K562 (cell line): ENCODE results near the gene ITPR1. TPM values are rescaled to one million over a fixed set of nuclear protein-coding genes. Genes with fewer than 3 reads are reported as not detected.

Experiments used
- DACH1 ChIP-seq: fragments of 450-650 bp; IDR thresholded peaks from 2 replicates; pipeline ENCODE4 v1.6.1; 2018; ENCODE audit not compliant: partially characterized antibody
- HDAC1 ChIP-seq, 2 experiments: fragments of 450-650 bp; IDR thresholded peaks; 2 replicates each; pipeline ENCODE4 v1.6.1; 2016 to 2017; ENCODE audit warnings: inconsistent platforms in 1 of 2, mild to moderate bottlenecking in 1 of 2, moderate library complexity in 1 of 2
- JUND ChIP-seq, 2 experiments: IDR thresholded peaks; 2 replicates in 1 of 2; 3 replicates in 1 of 2; pipeline ENCODE4 v1.6.1; 2011; ENCODE audit warnings: borderline replicate concordance in 2 of 2, low read depth in 2 of 2, low read length in 2 of 2, improper control_type of control experiment in 1 of 2, missing biosample characterization in 1 of 2, missing genetic modification characterization in 1 of 2, missing genetic modification reagents in 1 of 2
- KDM2B ChIP-seq: fragments of 250-450 bp; sonication (Bioruptor Pico); IDR thresholded peaks from 2 replicates; pipeline ENCODE4 v1.8.0; 2021; ENCODE audit warnings: mild to moderate bottlenecking, moderate library complexity
- MLLT1 ChIP-seq, 2 experiments: fragments of 450-650 bp; IDR thresholded peaks; 2 replicates each; pipeline ENCODE4 v1.6.1; 2016
- RNF2 ChIP-seq: sonication (generic); IDR thresholded peaks from 2 replicates; pipeline ENCODE4 v1.6.1; 2016
- TRIM28 ChIP-seq: fragments of 450-650 bp; IDR thresholded peaks from 2 replicates; pipeline ENCODE4 v1.6.1; 2017
- ZNF253 ChIP-seq: fragments of 250-450 bp; sonication (Bioruptor Pico); conservative IDR thresholded peaks from 2 replicates; pipeline ENCODE4 v1.6.1; 2021; ENCODE audit warnings: mild to moderate bottlenecking
- ZNF436 ChIP-seq: fragments of 250-450, 450-650 bp; sonication (Bioruptor Pico); formaldehyde crosslinking; IDR thresholded peaks from 2 replicates; pipeline ENCODE4 v1.7.0; 2020; ENCODE audit warnings: mild to moderate bottlenecking
- ZNF584 ChIP-seq: fragments of 200-800 bp; sonication (Bioruptor generic); IDR thresholded peaks from 2 replicates; pipeline ENCODE4 v1.6.1; 2016; ENCODE audit warnings: low read depth, mild to moderate bottlenecking, missing genetic modification characterization, missing compliant biosample characterization
- polyA plus RNA-seq, 8 experiments: library from polyadenylated mRNA; depleted of rRNA in 4 of 8; stranded (reverse) in 5 of 8; unstranded in 3 of 8; fragments of >200 nt; fragmentation: Nextera tagmentation in 2 of 8; fragmentation: Illumina TruSeq in 1 of 8; extraction: Ambion mirVana in 2 of 8; extraction: Trizol in 1 of 8; gene quantifications; 2 replicates each; pipeline versions ENCODE4 v1.2.1 to v1.2.3, GENCODE V29; 2011 to 2014; ENCODE audit warnings: inconsistent platforms in 1 of 8, missing spikeins in 1 of 8
- total RNA-seq, 7 experiments: library from RNA; depleted of rRNA in 6 of 7; stranded (reverse); fragments of >200 nt in 6 of 7; fragmentation: Illumina TruSeq in 2 of 7; extraction: Trizol in 2 of 7; gene quantifications; 2 replicates each; pipeline versions ENCODE4 v1.2.1 to v1.2.3, GENCODE V29; 2011 to 2021; ENCODE audit warnings: low replicate concordance in 1 of 7
- TF ChIP-seq, protein P1 (sequence below): sonication (generic); formaldehyde crosslinking; IDR thresholded peaks from 2 replicates; pipeline ENCODE4 v1.8.1; 2023; ENCODE audit warnings: missing genetic modification reagents, mild to moderate bottlenecking, borderline replicate concordance
- TF ChIP-seq, protein P2 (sequence below), 3 experiments: IDR thresholded peaks in 2 of 3; conservative IDR thresholded peaks in 1 of 3; 2 replicates each; pipeline ENCODE4 v1.5.1; 2011 to 2012; ENCODE audit warnings: low read length in 3 of 3, mild to moderate bottlenecking in 3 of 3, control low read depth in 2 of 3, improper control_type of control experiment in 1 of 3, inconsistent platforms in 1 of 3, low read depth in 1 of 3, mixed read lengths in 1 of 3, moderate library complexity in 1 of 3; ENCODE audit not compliant: insufficient read depth in 2 of 3
- TF ChIP-seq, protein P3 (sequence below): sonication (generic); formaldehyde crosslinking; IDR thresholded peaks from 2 replicates; pipeline ENCODE4 v1.9.0; 2022; ENCODE audit warnings: mild to moderate bottlenecking, missing genetic modification reagents
- TF ChIP-seq, protein P4 (sequence below): IDR thresholded peaks from 2 replicates; pipeline ENCODE4 v1.6.1; 2011; ENCODE audit warnings: borderline replicate concordance, low read depth, mild to moderate bottlenecking, moderate library complexity, low read length; ENCODE audit not compliant: insufficient read depth, poor library complexity, severe bottlenecking

ITPR1 gene
- total and polyA plus RNA-seq, 9 of the 15 experiments (the other 6 are each of a cell fraction or from before 2014, with no cell fraction given): 22.4 to 40.0 (median 27.4) TPM

DNA sequence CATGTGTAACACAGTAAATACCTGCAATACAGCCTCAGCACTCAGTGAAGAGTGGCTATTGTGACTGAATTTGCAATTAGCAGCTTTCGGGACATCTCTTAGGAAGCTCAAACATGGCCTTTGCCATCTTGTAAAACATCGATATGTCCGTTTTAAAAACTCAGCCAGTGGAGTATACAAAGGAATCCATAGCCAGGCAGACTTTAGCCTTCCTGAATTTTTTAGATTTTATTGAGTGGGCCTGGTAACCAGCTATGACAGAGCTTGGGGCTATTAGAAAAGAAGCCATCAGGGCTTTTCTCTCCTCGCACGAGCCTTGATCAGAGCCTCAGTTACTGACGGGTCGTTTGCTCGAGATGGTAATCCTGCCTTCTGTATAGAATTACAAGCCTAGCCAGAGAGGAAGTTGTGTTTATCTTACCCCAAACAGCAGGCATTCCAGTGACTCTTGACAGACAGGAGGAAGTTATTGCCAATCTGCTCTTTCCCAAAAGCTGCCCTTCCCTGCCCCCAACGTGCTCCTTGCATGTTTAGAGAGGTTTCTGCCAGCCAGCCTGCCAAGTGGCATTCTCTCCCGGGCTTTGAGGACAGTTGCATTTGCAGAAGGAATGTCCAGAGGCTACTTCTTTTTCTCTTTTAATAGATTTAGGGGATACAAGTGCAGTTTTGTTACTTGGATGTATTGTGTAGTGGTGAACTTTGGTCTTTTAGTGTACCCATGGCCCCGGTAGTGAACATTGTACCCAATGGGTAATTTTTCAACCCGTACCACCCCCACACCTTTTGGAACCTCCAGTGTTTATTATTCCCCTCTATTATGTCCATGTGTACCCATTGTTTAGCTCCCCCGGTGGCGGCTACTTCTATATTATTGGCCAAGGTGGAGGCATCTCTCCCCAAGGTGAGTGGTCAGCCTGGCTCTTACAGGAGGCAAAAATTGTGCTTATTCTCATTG lies 40.6 kb downstream of the ITPR1 start (continued):
- TF ChIP-seq, protein P1, sequence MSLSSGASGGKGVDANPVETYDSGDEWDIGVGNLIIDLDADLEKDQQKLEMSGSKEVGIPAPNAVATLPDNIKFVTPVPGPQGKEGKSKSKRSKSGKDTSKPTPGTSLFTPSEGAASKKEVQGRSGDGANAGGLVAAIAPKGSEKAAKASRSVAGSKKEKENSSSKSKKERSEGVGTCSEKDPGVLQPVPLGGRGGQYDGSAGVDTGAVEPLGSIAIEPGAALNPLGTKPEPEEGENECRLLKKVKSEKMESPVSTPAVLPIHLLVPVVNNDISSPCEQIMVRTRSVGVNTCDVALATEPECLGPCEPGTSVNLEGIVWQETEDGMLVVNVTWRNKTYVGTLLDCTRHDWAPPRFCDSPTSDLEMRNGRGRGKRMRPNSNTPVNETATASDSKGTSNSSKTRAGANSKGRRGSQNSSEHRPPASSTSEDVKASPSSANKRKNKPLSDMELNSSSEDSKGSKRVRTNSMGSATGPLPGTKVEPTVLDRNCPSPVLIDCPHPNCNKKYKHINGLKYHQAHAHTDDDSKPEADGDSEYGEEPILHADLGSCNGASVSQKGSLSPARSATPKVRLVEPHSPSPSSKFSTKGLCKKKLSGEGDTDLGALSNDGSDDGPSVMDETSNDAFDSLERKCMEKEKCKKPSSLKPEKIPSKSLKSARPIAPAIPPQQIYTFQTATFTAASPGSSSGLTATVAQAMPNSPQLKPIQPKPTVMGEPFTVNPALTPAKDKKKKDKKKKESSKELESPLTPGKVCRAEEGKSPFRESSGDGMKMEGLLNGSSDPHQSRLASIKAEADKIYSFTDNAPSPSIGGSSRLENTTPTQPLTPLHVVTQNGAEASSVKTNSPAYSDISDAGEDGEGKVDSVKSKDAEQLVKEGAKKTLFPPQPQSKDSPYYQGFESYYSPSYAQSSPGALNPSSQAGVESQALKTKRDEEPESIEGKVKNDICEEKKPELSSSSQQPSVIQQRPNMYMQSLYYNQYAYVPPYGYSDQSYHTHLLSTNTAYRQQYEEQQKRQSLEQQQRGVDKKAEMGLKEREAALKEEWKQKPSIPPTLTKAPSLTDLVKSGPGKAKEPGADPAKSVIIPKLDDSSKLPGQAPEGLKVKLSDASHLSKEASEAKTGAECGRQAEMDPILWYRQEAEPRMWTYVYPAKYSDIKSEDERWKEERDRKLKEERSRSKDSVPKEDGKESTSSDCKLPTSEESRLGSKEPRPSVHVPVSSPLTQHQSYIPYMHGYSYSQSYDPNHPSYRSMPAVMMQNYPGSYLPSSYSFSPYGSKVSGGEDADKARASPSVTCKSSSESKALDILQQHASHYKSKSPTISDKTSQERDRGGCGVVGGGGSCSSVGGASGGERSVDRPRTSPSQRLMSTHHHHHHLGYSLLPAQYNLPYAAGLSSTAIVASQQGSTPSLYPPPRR (CRISPR knock-in tag): 0 out of 2 replicates have a peak, but pooled peaks have one; percentile 81
- peak; percentile 13; the same call in 1 of the 2 replicates for TF ChIP-seq TRIM28
- no peak for TF ChIP-seq KDM2B (CRISPR knock-in tag)
- TF ChIP-seq, protein P2, sequence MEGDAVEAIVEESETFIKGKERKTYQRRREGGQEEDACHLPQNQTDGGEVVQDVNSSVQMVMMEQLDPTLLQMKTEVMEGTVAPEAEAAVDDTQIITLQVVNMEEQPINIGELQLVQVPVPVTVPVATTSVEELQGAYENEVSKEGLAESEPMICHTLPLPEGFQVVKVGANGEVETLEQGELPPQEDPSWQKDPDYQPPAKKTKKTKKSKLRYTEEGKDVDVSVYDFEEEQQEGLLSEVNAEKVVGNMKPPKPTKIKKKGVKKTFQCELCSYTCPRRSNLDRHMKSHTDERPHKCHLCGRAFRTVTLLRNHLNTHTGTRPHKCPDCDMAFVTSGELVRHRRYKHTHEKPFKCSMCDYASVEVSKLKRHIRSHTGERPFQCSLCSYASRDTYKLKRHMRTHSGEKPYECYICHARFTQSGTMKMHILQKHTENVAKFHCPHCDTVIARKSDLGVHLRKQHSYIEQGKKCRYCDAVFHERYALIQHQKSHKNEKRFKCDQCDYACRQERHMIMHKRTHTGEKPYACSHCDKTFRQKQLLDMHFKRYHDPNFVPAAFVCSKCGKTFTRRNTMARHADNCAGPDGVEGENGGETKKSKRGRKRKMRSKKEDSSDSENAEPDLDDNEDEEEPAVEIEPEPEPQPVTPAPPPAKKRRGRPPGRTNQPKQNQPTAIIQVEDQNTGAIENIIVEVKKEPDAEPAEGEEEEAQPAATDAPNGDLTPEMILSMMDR (IDR thresholded peaks at IDR 0.05 in 2 of 3, conservative IDR thresholded peaks at IDR 0.05 in 1 of 3; ENCODE audit: insufficient read depth in 2 of 3, low read depth in 1 of 3, low read length in 3 of 3): peak; percentile 1 to 30 (median 21); a peak in 1 of 6 replicates
- TF ChIP-seq ZNF584: no peak; the same call in 1 of the 2 replicates
- 0 out of 4 replicates have a peak, but pooled peaks of 1 of the 2 experiments have one; percentile 49 for TF ChIP-seq MLLT1 (IDR thresholded peaks at IDR 0.05)
- peak; percentile 97 for TF ChIP-seq RNF2
- no peak for TF ChIP-seq DACH1
- no peak for TF ChIP-seq ZNF253 (CRISPR knock-in tag)
- TF ChIP-seq ZNF436 (CRISPR knock-in tag): no peak
- TF ChIP-seq, protein P3, sequence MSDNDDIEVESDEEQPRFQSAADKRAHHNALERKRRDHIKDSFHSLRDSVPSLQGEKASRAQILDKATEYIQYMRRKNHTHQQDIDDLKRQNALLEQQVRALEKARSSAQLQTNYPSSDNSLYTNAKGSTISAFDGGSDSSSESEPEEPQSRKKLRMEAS: 0 out of 2 replicates have a peak, but pooled peaks have one; percentile 12
- TF ChIP-seq HDAC1 (IDR thresholded peaks at IDR 0.05): peak in 1 of 2 experiments; percentile 90; a peak in 2 of 4 replicates
- TF ChIP-seq JUND (IDR thresholded peaks at IDR 0.05; ENCODE audit: borderline replicate concordance, low read depth, low read length): peak; percentile 84
- TF ChIP-seq JUND (tag; IDR thresholded peaks at IDR 0.05; ENCODE audit: borderline replicate concordance, low read depth, low read length): peak; percentile 86; the same call in 1 of the 3 replicates
- TF ChIP-seq, protein P4, sequence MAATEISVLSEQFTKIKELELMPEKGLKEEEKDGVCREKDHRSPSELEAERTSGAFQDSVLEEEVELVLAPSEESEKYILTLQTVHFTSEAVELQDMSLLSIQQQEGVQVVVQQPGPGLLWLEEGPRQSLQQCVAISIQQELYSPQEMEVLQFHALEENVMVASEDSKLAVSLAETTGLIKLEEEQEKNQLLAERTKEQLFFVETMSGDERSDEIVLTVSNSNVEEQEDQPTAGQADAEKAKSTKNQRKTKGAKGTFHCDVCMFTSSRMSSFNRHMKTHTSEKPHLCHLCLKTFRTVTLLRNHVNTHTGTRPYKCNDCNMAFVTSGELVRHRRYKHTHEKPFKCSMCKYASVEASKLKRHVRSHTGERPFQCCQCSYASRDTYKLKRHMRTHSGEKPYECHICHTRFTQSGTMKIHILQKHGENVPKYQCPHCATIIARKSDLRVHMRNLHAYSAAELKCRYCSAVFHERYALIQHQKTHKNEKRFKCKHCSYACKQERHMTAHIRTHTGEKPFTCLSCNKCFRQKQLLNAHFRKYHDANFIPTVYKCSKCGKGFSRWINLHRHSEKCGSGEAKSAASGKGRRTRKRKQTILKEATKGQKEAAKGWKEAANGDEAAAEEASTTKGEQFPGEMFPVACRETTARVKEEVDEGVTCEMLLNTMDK: no peak
